GM12878 (cell line): ENCODE data around the gene TTLL11. TPM values are rescaled to one million over a fixed set of nuclear protein-coding genes. Genes with fewer than 3 reads are reported as not detected.

Source experiments
- ATAC-seq: fragments of 200-7000 bp; cut with Tn5 transposase; 3 replicates; pipeline ENCODE4 v1.9.1; 2020; ENCODE audit warnings: mild to moderate bottlenecking, moderate library complexity
- BruUV-seq: library from RNA; stranded (reverse); fragments of 400-500 nt; replicated peaks from 2 replicates; lab custom pipeline; 2021; lab: Mats Ljungman, UMichigan
- CTCF ChIA-PET: fragments of 300-600 bp; sonication (Branson Sonifier 250); formaldehyde crosslinking; extraction: SDS; loops from one replicate; lab custom pipeline; 2021; ENCODE audit warnings: inconsistent platforms; lab: Yijun Ruan, JAX
- POLR2A ChIA-PET: fragments of 350-600 bp; formaldehyde crosslinking; extraction: SDS; loops from one replicate; lab custom pipeline; 2021; ENCODE audit warnings: inconsistent platforms; lab: Charles Lee
- RAD21 ChIA-PET: fragments of 300-600 bp; sonication (Branson Sonifier 250); formaldehyde crosslinking; loops from one replicate; lab custom pipeline; 2023; ENCODE audit warnings: antibody characterized with exemption; ENCODE audit not compliant: unreplicated experiment; lab: Charles Lee
- SMC1A ChIA-PET: fragments of 300-600 bp; sonication (Branson Sonifier 250); formaldehyde crosslinking; loops from one replicate; lab custom pipeline; 2023; ENCODE audit not compliant: unreplicated experiment, uncharacterized antibody; lab: Charles Lee
- DNase-seq: peaks from one replicate; pipeline ENCODE4 v3.0.0-alpha.2; 2011; ENCODE audit warnings: low read depth, low spot score
- FAIRE-seq: peaks from 3 replicates; lab custom pipeline; 2011; peaks lifted over from hg19 to GRCh38; lab: Jason Lieb, UNC
- H2AFZ ChIP-seq: 2 replicates; pipeline ENCODE4 v1.6.0; 2011; ENCODE audit warnings: low read depth, low read length, control low read depth; ENCODE audit not compliant: control insufficient read depth
- H3K27ac ChIP-seq: 2 replicates; pipeline ENCODE4 v1.5.1; 2011; ENCODE audit warnings: control low read depth; ENCODE audit not compliant: control insufficient read depth, insufficient read depth
- H3K27me3 ChIP-seq, 2 experiments: replicated peaks in 1 of 2; 2 replicates each; pipeline versions ENCODE4 v1.6.0 to v1.6.1; 2011; ENCODE audit warnings: low read length in 1 of 2; ENCODE audit not compliant: control insufficient read depth in 2 of 2, insufficient read depth in 2 of 2
- H3K36me3 ChIP-seq, 2 experiments: 2 replicates each; pipeline ENCODE4 v1.5.1; 2011; ENCODE audit warnings: low read length in 1 of 2; ENCODE audit not compliant: control insufficient read depth in 2 of 2, insufficient read depth in 2 of 2
- H3K4me1 ChIP-seq: 2 replicates; pipeline ENCODE4 v1.6.1; 2011; ENCODE audit warnings: mild to moderate bottlenecking, low read length, moderate library complexity, mixed read lengths; ENCODE audit not compliant: control insufficient read depth, insufficient read depth
- H3K4me2 ChIP-seq: 2 replicates; pipeline ENCODE4 v1.6.0; 2011; ENCODE audit warnings: control low read depth; ENCODE audit not compliant: control insufficient read depth, insufficient read depth
- H3K4me3 ChIP-seq: fragments of 200-600 bp; sonication (generic); 2 replicates; pipeline ENCODE4 v1.5.1; 2016
- H3K79me2 ChIP-seq: 2 replicates; pipeline ENCODE4 v1.6.0; 2011; ENCODE audit warnings: low read length; ENCODE audit not compliant: control insufficient read depth, insufficient read depth
- H3K9ac ChIP-seq: 2 replicates; pipeline ENCODE4 v1.8.0; 2011; ENCODE audit warnings: low read length, control low read depth, mixed read lengths; ENCODE audit not compliant: control insufficient read depth, insufficient read depth
- H3K9me3 ChIP-seq: replicated peaks from 3 replicates; pipeline ENCODE4 v1.5.1; 2011; ENCODE audit warnings: mild to moderate bottlenecking, low read length; ENCODE audit not compliant: control insufficient read depth, insufficient read depth
- H4K20me1 ChIP-seq: 2 replicates; pipeline ENCODE4 v1.6.0; 2011; ENCODE audit not compliant: control insufficient read depth, insufficient read depth
- BHLHE40 ChIP-seq, 2 experiments: fragments of 450-650 bp in 1 of 2; IDR thresholded peaks; 2 replicates each; pipeline ENCODE4 v1.6.1; 2011 to 2017; ENCODE audit warnings: low read depth in 2 of 2, borderline replicate concordance in 1 of 2, improper control_type of control experiment in 1 of 2, low read length in 1 of 2, mild to moderate bottlenecking in 1 of 2
- EP300 ChIP-seq, 2 experiments: fragments of 150-350 bp in 1 of 2; IDR thresholded peaks; 2 replicates each; pipeline ENCODE4 v1.6.1; 2011 to 2012; ENCODE audit warnings: low read depth in 2 of 2, low read length in 2 of 2, borderline replicate concordance in 1 of 2, improper control_type of control experiment in 1 of 2, inconsistent platforms in 1 of 2; ENCODE audit not compliant: control insufficient read depth in 1 of 2
- ESRRA ChIP-seq: IDR thresholded peaks from 2 replicates; pipeline ENCODE4 v1.6.1; 2012; ENCODE audit warnings: mild to moderate bottlenecking, low read length, improper control_type of control experiment
- GATAD2B ChIP-seq: fragments of 450-650 bp; conservative IDR thresholded peaks from 2 replicates; pipeline ENCODE4 v1.6.1; 2017; ENCODE audit warnings: low read depth, mild to moderate bottlenecking, moderate library complexity
- HDAC2 ChIP-seq: fragments of 200-600 bp; sonication (generic); IDR thresholded peaks from 2 replicates; pipeline ENCODE4 v1.6.1; 2017
- MXI1 ChIP-seq: fragments of 150-350 bp; IDR thresholded peaks from 2 replicates; pipeline ENCODE4 v1.6.1; 2011; ENCODE audit warnings: low read depth, mild to moderate bottlenecking, inconsistent platforms, low read length, improper control_type of control experiment
- NFYB ChIP-seq: IDR thresholded peaks from 2 replicates; pipeline ENCODE4 v1.6.1; 2011; ENCODE audit warnings: low read depth, mild to moderate bottlenecking, low read length, improper control_type of control experiment, moderate library complexity; ENCODE audit not compliant: insufficient read depth
- PML ChIP-seq: IDR thresholded peaks from 2 replicates; pipeline ENCODE4 v1.6.1; 2012; ENCODE audit warnings: low read length, inconsistent platforms
- POLR2AphosphoS2 ChIP-seq: IDR thresholded peaks from 2 replicates; pipeline ENCODE4 v1.6.1; 2011; ENCODE audit warnings: low read depth, mild to moderate bottlenecking, low read length, improper control_type of control experiment, moderate library complexity
- RB1 ChIP-seq: fragments of 450-650 bp; formaldehyde crosslinking; IDR thresholded peaks from 2 replicates; pipeline ENCODE4 v1.6.1; 2017; ENCODE audit warnings: mild to moderate bottlenecking, borderline replicate concordance
- RFX5 ChIP-seq: IDR thresholded peaks from 2 replicates; pipeline ENCODE4 v1.6.1; 2011; ENCODE audit warnings: low read depth, low read length, improper control_type of control experiment
- SRF ChIP-seq, 2 experiments: IDR thresholded peaks; 2 replicates each; pipeline ENCODE4 v1.6.1; 2011; ENCODE audit warnings: low read depth in 2 of 2, low read length in 2 of 2, mild to moderate bottlenecking in 1 of 2, moderate library complexity in 1 of 2
- YY1 ChIP-seq: IDR thresholded peaks from 2 replicates; pipeline ENCODE4 v1.6.1; 2011; ENCODE audit warnings: low read depth, mild to moderate bottlenecking, low read length
- ZNF217 ChIP-seq: fragments of 450-650 bp; IDR thresholded peaks from 2 replicates; pipeline ENCODE4 v1.6.1; 2017; ENCODE audit warnings: antibody characterized with exemption, mild to moderate bottlenecking
- WGBS: methylation state at CpG from one replicate; pipeline ENCODE4 v1.1.6; 2016; ENCODE audit warnings: low lambda C conversion rate; ENCODE audit not compliant: insufficient replicate concordance, insufficient coverage; ENCODE audit errors: missing lambda C conversion rate; 5-methylcytosine and 5-hydroxymethylcytosine counted together
- in situ Hi-C: fragments of 300-500 bp; cut with MboI; formaldehyde crosslinking; loops from 9 replicates; pipeline ENCODE4 v1.14.3; 2018; ENCODE audit warnings: mixed read lengths
- intact Hi-C: fragments of 100-400 bp; cut with micrococcal nuclease; formaldehyde crosslinking; loops from one replicate; pipeline ENCODE4 v1.14.2; 2022; ENCODE audit not compliant: unreplicated experiment
- polyA plus RNA-seq, 11 experiments: library from polyadenylated mRNA; depleted of rRNA in 4 of 11; unstranded in 6 of 11; stranded (reverse) in 5 of 11; fragments of >200 nt; fragmentation: Nextera tagmentation in 4 of 11; fragmentation: Illumina TruSeq in 1 of 11; extraction: Ambion mirVana in 4 of 11; extraction: Trizol in 1 of 11; gene quantifications; 1 replicate in 1 of 11; 2 replicates in 10 of 11; pipeline versions ENCODE4 v1.2.1 to v1.2.3, GENCODE V29; 2011 to 2016; ENCODE audit warnings: inconsistent platforms in 2 of 11, missing spikeins in 2 of 11, low read depth in 1 of 11
- total RNA-seq, 4 experiments: library from RNA; depleted of rRNA in 3 of 4; stranded (reverse); fragments of >200 nt in 3 of 4; fragmentation: Illumina TruSeq in 1 of 4; extraction: Trizol in 1 of 4; gene quantifications; 2 replicates each; pipeline versions ENCODE4 v1.2.1 to v1.2.3, GENCODE V29; 2013 to 2021
- TF ChIP-seq, protein P1 (sequence below): fragments of 450-650 bp; formaldehyde crosslinking; IDR thresholded peaks from 2 replicates; pipeline ENCODE4 v1.4.0; 2020; ENCODE audit warnings: mild to moderate bottlenecking, moderate library complexity
- TF ChIP-seq, protein P2 (sequence below): fragments of 450-650 bp; IDR thresholded peaks from 2 replicates; pipeline ENCODE4 v1.6.1; 2014; ENCODE audit warnings: mild to moderate bottlenecking
- TF ChIP-seq, protein P3 (sequence below): fragments of 450-650 bp; formaldehyde crosslinking; IDR thresholded peaks from 2 replicates; pipeline ENCODE4 v1.4.0; 2022; ENCODE audit warnings: mild to moderate bottlenecking, moderate library complexity

The TTLL11 gene
- total and polyA plus RNA-seq, 10 of the 15 experiments (the other 5 are each of a cell fraction or from before 2014, with no cell fraction given): 1.2 to 3.7 (median 2.9) TPM

DNA sequence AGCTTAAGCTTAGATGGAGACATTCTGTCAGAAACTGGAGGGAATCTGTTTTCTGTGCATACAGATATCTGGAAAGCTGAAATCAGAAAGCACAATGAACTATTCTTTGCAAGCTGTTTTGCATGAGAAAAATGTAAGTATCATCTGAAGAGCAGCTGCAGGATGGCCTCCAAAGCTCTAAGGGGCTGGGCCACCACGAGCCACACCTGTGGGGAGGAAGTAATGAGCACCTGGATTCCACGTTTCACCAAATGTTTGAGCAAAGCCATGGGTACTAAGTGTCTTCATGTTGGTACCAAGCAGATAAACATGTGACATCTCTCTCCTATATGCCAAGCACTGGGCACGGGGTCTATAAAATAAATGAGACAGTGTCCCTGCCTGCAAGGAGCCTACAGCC lies 199.3 kb downstream of the TTLL11 start:
- no peak for FAIRE-seq
- ChIA-PET CTCF (no interaction called here), RAD21 (no interaction called here), SMC1A (no interaction called here), POLR2A (no interaction called here)
- no peak overlapping the region for H3K4me3 ChIP-seq
- DNase-seq: no peak
- H3K79me2 ChIP-seq: no peaks in the 10 kb centered on the region
- no peak overlapping the region for H3K9ac ChIP-seq
- in situ Hi-C loops (no loop called here), intact Hi-C loops (no loop called here)
- H3K27ac ChIP-seq: no peak overlapping the region
- no peak for ATAC-seq
- H3K4me2 ChIP-seq: no peak overlapping the region
- H3K36me3 ChIP-seq: no peaks in the 10 kb centered on the region
- 0% methylated on average over 3 of the region's 3 CpGs for WGBS
- no TSS peak for BruUV-seq
- no peak overlapping the region for H2AFZ ChIP-seq
- H3K9me3 ChIP-seq: no peaks in the 10 kb centered on the region; the same call in 2 of the 3 replicates
- H3K4me1 ChIP-seq: no peaks in the 10 kb centered on the region
- no peaks in the 10 kb centered on the region for H4K20me1 ChIP-seq
- no peaks in the 10 kb centered on the region for H3K27me3 ChIP-seq
- TF ChIP-seq PML: no peak
- TF ChIP-seq ZNF217: no peak
- no peak for TF ChIP-seq RB1
- TF ChIP-seq BHLHE40 (IDR thresholded peaks at IDR 0.05; ENCODE audit: borderline replicate concordance in 1 of 2, low read depth in 2 of 2, low read length in 1 of 2): no peak
- TF ChIP-seq, protein P1, sequence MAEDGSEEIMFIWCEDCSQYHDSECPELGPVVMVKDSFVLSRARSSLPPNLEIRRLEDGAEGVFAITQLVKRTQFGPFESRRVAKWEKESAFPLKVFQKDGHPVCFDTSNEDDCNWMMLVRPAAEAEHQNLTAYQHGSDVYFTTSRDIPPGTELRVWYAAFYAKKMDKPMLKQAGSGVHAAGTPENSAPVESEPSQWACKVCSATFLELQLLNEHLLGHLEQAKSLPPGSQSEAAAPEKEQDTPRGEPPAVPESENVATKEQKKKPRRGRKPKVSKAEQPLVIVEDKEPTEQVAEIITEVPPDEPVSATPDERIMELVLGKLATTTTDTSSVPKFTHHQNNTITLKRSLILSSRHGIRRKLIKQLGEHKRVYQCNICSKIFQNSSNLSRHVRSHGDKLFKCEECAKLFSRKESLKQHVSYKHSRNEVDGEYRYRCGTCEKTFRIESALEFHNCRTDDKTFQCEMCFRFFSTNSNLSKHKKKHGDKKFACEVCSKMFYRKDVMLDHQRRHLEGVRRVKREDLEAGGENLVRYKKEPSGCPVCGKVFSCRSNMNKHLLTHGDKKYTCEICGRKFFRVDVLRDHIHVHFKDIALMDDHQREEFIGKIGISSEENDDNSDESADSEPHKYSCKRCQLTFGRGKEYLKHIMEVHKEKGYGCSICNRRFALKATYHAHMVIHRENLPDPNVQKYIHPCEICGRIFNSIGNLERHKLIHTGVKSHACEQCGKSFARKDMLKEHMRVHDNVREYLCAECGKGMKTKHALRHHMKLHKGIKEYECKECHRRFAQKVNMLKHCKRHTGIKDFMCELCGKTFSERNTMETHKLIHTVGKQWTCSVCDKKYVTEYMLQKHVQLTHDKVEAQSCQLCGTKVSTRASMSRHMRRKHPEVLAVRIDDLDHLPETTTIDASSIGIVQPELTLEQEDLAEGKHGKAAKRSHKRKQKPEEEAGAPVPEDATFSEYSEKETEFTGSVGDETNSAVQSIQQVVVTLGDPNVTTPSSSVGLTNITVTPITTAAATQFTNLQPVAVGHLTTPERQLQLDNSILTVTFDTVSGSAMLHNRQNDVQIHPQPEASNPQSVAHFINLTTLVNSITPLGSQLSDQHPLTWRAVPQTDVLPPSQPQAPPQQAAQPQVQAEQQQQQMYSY (CRISPR knock-in tag): no peak
- TF ChIP-seq MXI1: no peak
- no peak for TF ChIP-seq EP300 (IDR thresholded peaks at IDR 0.05; ENCODE audit: borderline replicate concordance in 1 of 2, control insufficient read depth in 1 of 2, low read depth in 2 of 2, low read length in 2 of 2)
- no peak for TF ChIP-seq POLR2AphosphoS2
- no peak for TF ChIP-seq HDAC2
- no peak for TF ChIP-seq SRF (IDR thresholded peaks at IDR 0.05; ENCODE audit: low read depth in 2 of 2, low read length in 2 of 2)
- no peak for TF ChIP-seq GATAD2B
- no peak for TF ChIP-seq ESRRA
- no peak for TF ChIP-seq NFYB
- TF ChIP-seq, protein P2, sequence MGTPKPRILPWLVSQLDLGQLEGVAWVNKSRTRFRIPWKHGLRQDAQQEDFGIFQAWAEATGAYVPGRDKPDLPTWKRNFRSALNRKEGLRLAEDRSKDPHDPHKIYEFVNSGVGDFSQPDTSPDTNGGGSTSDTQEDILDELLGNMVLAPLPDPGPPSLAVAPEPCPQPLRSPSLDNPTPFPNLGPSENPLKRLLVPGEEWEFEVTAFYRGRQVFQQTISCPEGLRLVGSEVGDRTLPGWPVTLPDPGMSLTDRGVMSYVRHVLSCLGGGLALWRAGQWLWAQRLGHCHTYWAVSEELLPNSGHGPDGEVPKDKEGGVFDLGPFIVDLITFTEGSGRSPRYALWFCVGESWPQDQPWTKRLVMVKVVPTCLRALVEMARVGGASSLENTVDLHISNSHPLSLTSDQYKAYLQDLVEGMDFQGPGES: no peak
- TF ChIP-seq RFX5: no peak
- TF ChIP-seq, protein P3, sequence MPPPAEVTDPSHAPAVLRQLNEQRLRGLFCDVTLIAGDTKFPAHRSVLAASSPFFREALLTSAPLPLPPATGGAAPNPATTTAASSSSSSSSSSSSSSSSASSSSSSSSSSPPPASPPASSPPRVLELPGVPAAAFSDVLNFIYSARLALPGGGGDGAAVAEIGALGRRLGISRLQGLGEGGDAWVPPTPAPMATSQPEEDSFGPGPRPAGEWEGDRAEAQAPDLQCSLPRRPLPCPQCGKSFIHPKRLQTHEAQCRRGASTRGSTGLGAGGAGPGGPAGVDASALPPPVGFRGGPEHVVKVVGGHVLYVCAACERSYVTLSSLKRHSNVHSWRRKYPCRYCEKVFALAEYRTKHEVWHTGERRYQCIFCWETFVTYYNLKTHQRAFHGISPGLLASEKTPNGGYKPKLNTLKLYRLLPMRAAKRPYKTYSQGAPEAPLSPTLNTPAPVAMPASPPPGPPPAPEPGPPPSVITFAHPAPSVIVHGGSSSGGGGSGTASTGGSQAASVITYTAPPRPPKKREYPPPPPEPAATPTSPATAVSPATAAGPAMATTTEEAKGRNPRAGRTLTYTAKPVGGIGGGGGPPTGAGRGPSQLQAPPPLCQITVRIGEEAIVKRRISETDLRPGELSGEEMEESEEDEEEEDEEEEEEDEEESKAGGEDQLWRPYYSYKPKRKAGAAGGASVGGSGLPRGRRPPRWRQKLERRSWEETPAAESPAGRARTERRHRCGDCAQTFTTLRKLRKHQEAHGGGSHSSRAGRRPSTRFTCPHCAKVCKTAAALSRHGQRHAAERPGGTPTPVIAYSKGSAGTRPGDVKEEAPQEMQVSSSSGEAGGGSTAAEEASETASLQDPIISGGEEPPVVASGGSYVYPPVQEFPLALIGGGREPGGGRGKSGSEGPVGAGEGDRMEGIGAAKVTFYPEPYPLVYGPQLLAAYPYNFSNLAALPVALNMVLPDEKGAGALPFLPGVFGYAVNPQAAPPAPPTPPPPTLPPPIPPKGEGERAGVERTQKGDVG (CRISPR knock-in tag): no peak
- no peak for TF ChIP-seq YY1
